H54 (cell line): ENCODE data around the gene CYB5R4.
"Not testable (repeated sequence)": the region's sequence is repeated elsewhere in the genome, so short reads cannot be mapped to it uniquely, and the experiment has no call there.

Source experiments
- DNase-seq: peaks from one replicate; pipeline ENCODE4 v3.0.0; 2011; ENCODE audit warnings: low spot score, mixed read lengths; ENCODE audit not compliant: insufficient read length
- FAIRE-seq: peaks from 3 replicates; lab custom pipeline; 2011; peaks lifted over from hg19 to GRCh38; lab: Jason Lieb, UNC
- POLR2A ChIP-seq: IDR thresholded peaks from 2 replicates; pipeline ENCODE4 v1.6.1; 2011; ENCODE audit warnings: low read depth, mild to moderate bottlenecking, low read length

CYB5R4 gene

DNA sequence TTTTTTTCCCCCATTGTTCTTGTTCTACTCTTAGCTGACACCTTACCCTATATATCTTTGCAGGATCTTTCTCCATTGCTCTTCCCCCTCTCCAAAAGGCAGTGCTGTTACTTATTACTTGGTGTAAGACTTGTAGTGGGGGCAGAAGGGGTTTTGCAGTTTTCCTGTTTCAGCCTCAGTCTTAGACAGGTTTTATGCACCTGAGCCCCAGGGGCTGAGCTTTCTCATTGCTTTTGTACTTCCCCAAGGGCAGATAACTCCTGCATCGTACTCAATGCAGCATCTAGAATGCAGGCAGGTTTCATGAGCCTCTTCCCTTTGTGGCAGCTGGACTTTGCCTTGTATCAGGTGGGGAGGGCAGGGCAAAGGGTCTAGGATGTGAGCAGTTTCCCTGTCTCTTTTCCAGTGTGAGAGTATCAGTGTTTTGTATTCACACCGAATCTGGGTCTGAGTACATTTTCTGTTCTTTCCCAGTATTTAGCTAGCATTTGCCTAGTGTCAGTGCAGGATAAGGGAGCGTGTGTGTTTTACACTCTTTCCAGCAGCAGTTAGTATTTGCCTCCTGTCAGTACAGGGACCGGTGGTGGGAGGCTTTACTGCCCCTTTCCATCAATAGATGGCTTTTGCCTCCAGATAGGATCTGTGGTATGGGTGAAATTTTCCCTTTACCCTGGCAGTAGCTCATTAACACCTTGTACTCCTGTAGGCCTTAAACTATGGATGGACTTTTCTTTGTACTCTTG lies 19.6 kb downstream of the CYB5R4 start:
- no peak for TF ChIP-seq POLR2A
- FAIRE-seq: no peak

DNA sequence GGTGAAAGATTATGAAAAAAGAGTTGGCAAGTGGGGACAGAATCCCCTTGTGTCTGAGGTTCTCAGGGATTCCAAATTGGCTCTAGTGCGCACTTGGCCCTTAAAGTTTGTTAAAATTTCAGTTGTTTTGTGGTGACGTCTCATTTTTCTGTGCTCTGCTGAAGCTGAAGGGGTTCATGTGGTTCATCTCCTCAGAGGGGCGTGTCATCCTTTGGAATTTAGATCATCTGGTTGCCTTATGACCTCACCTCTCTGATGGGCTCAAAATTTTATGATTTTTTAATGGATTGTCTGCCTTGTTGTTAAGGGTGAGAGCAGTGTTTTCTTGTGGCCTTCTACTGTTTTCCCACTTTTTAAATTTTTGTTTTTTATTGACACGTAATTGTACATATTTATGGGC lies 20.3 kb downstream of the CYB5R4 start:
- no peak for TF ChIP-seq POLR2A
- FAIRE-seq (no peak), DNase-seq (no peak)

More for the DNA sequence above, 19.6 kb downstream of the CYB5R4 start:
- DNase-seq: no peak

DNA sequence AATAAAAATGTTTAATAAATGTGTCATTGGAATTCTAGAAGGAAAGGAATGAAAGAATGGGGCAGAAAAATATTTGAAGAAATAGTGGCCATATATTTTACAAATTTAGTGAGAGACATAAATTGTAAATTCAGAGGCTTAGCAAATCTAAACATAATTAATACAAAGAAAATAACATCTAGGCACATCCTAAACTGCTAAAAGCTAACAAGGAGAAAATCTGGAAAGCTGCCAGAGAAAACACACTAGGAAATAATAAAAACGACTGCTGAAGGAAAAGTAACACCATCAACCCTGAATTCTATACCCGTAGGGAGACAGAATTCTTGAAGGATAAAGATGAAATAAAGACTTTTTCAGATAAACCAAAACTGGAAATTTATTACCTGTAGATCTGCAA lies 23.8 kb downstream of the CYB5R4 start:
- DNase-seq (no peak), FAIRE-seq (no peak)

GRCh38 chr6:83884523-83884922 lies 25.0 kb downstream of the CYB5R4 start:
- no peak for TF ChIP-seq POLR2A
- FAIRE-seq (peak; percentile 93), DNase-seq (peak; percentile 9)

More for the DNA sequence above, 23.8 kb downstream of the CYB5R4 start:
- TF ChIP-seq POLR2A: no peak

GRCh38 chr6:83885984-83886383 lies 26.5 kb downstream of the CYB5R4 start:
- DNase-seq (no peak), FAIRE-seq (no peak)
- TF ChIP-seq POLR2A: no peak

- FAIRE-seq: no peak
- no peak for DNase-seq
- no peak for TF ChIP-seq POLR2A
Observed at GRCh38 chr6:83889621-83890020, 30.1 kb downstream of the CYB5R4 start.

- DNase-seq: no peak
- TF ChIP-seq POLR2A: no peak
- FAIRE-seq: no peak
Observed at GRCh38 chr6:83890520-83890919, 31.0 kb downstream of the CYB5R4 start.

DNA sequence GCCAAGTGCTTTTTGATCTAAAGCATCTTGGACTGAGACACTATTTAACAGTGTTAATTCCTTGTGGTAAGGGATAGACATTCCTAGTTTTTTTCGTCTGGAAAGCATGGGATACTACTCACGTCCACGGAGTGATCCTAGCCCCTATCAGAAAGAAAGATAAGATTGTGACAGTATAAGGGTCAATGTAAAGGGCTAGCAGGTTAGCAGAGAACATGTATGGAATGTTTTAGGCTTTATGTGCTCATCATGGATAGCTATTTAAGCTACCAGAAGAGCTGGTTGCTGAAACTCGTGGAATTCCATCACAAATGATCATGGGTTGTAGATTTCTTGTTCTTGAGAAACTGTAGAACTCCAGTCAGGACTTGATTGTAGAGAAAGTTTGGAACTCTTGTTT lies 32.1 kb downstream of the CYB5R4 start:
- FAIRE-seq (no peak), DNase-seq (no peak)
- TF ChIP-seq POLR2A: no peak

DNA sequence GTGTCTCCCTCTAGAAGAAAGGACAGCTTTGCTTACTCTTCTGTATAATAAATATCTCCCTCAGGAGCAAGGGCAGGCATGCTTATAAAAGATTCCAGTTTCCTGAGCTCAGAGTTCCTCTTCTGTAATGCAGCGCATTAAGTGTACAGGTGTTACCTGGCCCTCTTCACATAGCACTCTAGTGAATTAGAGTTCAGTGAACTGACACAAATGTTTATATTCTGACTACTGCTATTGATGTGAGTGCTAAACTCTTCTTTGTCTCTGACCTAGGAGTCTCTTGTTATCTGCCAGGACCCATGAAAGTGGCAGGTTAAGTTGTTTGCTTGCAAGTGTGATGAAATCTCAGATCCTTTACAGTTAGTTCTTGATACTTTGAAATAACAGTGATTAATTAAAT lies 33.5 kb downstream of the CYB5R4 start:
- FAIRE-seq (no peak), DNase-seq (no peak)
- no peak for TF ChIP-seq POLR2A

DNA sequence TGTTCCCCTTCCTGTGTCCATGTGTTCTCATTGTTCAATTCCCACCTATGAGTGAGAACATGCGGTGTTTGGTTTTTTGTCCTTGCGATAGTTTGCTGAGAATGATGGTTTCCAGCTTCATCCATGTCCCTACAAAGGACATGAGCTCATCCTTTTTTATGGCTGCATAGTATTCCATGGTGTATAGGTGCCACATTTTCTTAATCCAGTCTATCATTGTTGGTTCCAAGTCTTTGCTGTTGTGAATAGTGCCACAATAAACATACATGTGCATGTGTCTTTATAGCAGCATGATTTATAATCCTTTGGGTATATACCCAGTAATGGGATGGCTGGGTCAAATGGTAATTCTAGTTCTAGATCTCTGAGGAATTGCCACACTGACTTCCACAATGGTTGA lies 37.6 kb downstream of the CYB5R4 start:
- not testable (repeated sequence) for DNase-seq, FAIRE-seq

DNA sequence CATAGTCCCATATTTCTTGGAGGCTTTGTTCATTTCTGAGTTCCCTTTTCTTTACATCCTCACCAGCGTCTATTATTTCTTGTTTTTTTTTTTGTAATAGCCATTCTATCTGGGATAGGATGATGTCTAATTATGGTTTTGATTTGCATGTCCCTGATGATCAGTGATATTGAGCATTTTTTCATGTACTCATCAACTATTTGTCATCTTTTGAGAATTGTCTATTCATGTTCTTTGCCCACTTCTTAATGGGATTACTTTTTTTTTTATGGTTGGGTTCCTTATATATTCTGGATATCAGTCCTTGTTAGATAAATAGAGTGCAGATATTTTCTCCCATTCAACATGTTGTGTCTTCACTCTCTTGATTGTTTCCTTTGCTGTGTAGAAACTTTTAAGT lies 42.1 kb downstream of the CYB5R4 start:
- DNase-seq (no peak), FAIRE-seq (no peak)
- TF ChIP-seq POLR2A: no peak

GRCh38 chr6:83904395-83904794 lies 44.9 kb downstream of the CYB5R4 start:
- FAIRE-seq: no peak
- no peak for DNase-seq
- TF ChIP-seq POLR2A: no peak

GRCh38 chr6:83905648-83906047 lies 46.2 kb downstream of the CYB5R4 start:
- DNase-seq (no peak), FAIRE-seq (no peak)
- no peak for TF ChIP-seq POLR2A

DNA sequence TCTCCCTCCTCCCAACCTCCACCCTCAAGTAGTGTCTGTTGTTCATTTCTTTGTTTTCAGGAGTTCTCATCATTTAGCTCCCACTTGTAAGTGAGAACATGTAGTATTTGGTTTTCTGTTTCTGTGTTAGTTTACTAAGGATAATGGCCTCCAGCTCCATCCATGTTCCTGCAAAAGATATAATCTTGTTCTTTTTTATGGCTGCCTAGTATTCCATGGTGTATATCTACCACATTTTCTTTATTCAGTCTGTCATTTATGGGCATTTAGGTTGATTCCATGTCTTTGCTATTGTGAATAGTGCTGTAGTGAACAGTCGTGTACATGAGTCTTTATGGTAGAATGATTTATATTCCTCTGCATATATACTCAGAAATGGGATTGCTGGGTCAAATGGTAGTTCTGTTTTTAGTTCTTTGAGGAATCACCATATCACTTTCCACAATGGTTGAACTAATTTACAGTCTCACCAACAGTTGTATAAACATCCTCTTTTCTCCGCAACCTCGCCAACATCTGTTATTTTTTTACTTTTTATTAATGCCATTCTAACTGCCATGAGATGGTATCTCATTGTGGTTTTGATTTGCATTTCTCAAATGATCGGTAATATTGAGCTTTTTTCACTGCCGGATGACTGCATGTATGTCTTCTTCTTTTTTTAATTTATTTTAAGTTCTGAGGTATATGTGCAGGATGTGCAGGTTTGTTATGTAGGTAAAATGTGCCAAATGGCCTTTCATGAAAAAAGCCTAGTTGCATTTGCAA lies 48.3 kb downstream of the CYB5R4 start:
- not testable (repeated sequence) for FAIRE-seq, DNase-seq

DNA sequence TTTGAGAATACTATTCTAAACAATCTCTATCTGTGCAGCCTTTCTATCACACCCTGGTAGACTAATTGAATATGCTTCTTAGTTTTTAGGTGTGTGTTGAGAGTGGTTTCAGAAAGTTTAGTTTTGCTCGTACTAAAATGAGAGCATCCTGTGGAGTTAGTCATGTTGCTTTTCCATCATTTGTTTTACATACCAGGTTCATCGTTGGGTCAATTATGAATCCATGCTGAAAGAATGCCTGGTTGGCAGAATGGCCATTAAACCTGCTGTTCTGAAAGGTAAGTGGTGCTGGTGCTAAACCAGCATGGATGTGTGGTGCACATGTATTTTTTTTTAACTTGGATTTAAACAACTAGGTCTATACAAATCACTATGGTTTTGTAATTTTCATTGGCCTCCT lies 49.3 kb downstream of the CYB5R4 start:
- DNase-seq (peak; percentile 4), FAIRE-seq (peak; percentile 91)
- TF ChIP-seq POLR2A: no peak
